ENCODE measurements around the gene HPS4.

DNA sequence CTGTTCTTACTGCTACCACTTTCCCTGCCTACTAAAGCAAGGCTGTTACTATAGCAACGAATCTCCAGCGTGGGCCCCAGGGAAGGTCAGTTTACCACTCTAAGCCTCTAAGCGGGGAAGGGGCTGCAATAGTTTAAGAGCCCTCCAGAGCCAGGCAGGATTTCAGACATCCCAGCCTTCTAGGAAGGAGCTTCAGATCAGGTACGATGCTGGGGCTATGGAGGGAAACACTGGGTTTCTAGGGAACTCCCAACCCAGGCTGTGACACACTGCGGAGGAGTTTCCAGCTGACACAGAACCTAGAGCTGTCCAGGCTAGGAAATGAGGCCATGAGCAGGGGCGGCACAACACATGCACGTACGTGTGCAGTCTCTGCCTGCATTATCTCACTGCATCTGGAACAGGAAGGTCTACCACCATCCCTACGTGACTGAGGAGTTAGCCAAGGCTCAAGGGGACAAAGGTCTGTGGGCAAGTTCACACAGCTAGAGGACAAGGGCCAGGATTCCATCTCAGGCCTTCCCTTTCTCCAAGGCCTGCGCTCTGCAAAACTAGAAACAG is 20.4 kb downstream of the HPS4 start:
- TF ChIP-seq POLR2A (IDR thresholded peaks at IDR 0.05): no peak
- TF ChIP-seq, protein P1, sequence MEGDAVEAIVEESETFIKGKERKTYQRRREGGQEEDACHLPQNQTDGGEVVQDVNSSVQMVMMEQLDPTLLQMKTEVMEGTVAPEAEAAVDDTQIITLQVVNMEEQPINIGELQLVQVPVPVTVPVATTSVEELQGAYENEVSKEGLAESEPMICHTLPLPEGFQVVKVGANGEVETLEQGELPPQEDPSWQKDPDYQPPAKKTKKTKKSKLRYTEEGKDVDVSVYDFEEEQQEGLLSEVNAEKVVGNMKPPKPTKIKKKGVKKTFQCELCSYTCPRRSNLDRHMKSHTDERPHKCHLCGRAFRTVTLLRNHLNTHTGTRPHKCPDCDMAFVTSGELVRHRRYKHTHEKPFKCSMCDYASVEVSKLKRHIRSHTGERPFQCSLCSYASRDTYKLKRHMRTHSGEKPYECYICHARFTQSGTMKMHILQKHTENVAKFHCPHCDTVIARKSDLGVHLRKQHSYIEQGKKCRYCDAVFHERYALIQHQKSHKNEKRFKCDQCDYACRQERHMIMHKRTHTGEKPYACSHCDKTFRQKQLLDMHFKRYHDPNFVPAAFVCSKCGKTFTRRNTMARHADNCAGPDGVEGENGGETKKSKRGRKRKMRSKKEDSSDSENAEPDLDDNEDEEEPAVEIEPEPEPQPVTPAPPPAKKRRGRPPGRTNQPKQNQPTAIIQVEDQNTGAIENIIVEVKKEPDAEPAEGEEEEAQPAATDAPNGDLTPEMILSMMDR (IDR thresholded peaks at IDR 0.05): no peak

Measured in heart left ventricle (tissue), 13 donors.